Measurements from ENCODE around the gene SLMAP. TPM values are rescaled to one million over a fixed set of nuclear protein-coding genes. Genes with fewer than 3 reads are reported as not detected.
A peak's percentile ranks its signal among the peaks of the same experiment; 100 is the strongest.

Gene SLMAP
- total RNA-seq, 4 donors from 2014 or later = 49.4 to 89.1 (median 61.3) TPM

- 32% methylated on average over 26 of the region's 26 CpGs for WGBS
- H3K4me1 ChIP-seq = peaks cover 51% of the 10 kb centered on the region
- H3K27me3 ChIP-seq = no peaks in the 10 kb centered on the region
- H3K36me3 ChIP-seq = peaks cover 6% of the 10 kb centered on the region
- peak overlapping the region; percentile 88 for H3K27ac ChIP-seq
- no peak for DNase-seq (ENCODE audit: low spot score in 2 of 2)
- H3K9me3 ChIP-seq = no peaks in the 10 kb centered on the region
- TF ChIP-seq EP300 (IDR thresholded peaks at IDR 0.05) (no peak), POLR2A (IDR thresholded peaks at IDR 0.05) (no peak), POLR2AphosphoS5 (IDR thresholded peaks at IDR 0.05) (no peak)
- TF ChIP-seq, protein P1, sequence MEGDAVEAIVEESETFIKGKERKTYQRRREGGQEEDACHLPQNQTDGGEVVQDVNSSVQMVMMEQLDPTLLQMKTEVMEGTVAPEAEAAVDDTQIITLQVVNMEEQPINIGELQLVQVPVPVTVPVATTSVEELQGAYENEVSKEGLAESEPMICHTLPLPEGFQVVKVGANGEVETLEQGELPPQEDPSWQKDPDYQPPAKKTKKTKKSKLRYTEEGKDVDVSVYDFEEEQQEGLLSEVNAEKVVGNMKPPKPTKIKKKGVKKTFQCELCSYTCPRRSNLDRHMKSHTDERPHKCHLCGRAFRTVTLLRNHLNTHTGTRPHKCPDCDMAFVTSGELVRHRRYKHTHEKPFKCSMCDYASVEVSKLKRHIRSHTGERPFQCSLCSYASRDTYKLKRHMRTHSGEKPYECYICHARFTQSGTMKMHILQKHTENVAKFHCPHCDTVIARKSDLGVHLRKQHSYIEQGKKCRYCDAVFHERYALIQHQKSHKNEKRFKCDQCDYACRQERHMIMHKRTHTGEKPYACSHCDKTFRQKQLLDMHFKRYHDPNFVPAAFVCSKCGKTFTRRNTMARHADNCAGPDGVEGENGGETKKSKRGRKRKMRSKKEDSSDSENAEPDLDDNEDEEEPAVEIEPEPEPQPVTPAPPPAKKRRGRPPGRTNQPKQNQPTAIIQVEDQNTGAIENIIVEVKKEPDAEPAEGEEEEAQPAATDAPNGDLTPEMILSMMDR (IDR thresholded peaks at IDR 0.05) = no peak
- peak overlapping the region; percentile 68 for H3K4me3 ChIP-seq
Observed at GRCh38 chr3:57757642-57758297, 1.7 kb downstream of the SLMAP start.

DNA sequence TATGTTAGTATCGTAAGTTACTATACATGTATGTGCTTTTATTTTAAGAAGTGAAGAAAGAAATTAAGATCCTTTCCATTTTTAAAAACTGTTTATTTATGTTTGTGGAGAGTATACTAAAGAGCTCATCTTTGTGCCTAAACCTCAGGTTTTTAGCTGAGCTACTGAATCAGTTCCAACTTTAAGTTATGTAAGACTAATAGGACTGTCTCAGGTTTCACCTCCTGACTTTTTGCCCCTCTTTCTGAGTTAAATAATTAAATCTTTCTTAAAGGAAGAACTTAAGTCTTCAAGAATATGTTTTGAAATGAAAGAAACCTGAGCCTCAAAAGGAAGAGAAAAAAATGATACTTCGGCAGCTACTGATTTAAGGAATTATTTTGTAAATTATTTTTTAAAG is 2.6 kb downstream of the SLMAP start:
- no peak overlapping the region for H3K27ac ChIP-seq
- no peaks in the 10 kb centered on the region for H3K9me3 ChIP-seq
- H3K4me1 ChIP-seq = peaks cover 52% of the 10 kb centered on the region
- no peaks in the 10 kb centered on the region for H3K27me3 ChIP-seq
- H3K4me3 ChIP-seq = peak overlapping the region; percentile 68
- WGBS = 54% methylated on average over 2 of the region's 2 CpGs
- TF ChIP-seq POLR2A (IDR thresholded peaks at IDR 0.05) (no peak), POLR2AphosphoS5 (IDR thresholded peaks at IDR 0.05) (no peak), EP300 (IDR thresholded peaks at IDR 0.05) (no peak)
- TF ChIP-seq, protein P1 (IDR thresholded peaks at IDR 0.05) = no peak
- DNase-seq (ENCODE audit: low spot score in 2 of 2) = no peak
- peaks cover 6% of the 10 kb centered on the region for H3K36me3 ChIP-seq

GRCh38 chr3:57764794-57765193 is 8.7 kb downstream of the SLMAP start:
- Histone ChIP-seq H3K27ac (no peak overlapping the region), H3K4me1 (peaks cover 25% of the 10 kb centered on the region), H3K36me3 (peaks cover 10% of the 10 kb centered on the region), H3K27me3 (no peaks in the 10 kb centered on the region), H3K4me3 (no peak overlapping the region), H3K9me3 (no peaks in the 10 kb centered on the region)
- DNase-seq (ENCODE audit: low spot score in 2 of 2) = no peak
- WGBS = 94% methylated on average over 2 of the region's 2 CpGs
- no peak for TF ChIP-seq POLR2AphosphoS5 (IDR thresholded peaks at IDR 0.05)
- no peak for TF ChIP-seq EP300 (IDR thresholded peaks at IDR 0.05)
- TF ChIP-seq, protein P1 (IDR thresholded peaks at IDR 0.05) = no peak
- no peak for TF ChIP-seq POLR2A (IDR thresholded peaks at IDR 0.05)

DNA sequence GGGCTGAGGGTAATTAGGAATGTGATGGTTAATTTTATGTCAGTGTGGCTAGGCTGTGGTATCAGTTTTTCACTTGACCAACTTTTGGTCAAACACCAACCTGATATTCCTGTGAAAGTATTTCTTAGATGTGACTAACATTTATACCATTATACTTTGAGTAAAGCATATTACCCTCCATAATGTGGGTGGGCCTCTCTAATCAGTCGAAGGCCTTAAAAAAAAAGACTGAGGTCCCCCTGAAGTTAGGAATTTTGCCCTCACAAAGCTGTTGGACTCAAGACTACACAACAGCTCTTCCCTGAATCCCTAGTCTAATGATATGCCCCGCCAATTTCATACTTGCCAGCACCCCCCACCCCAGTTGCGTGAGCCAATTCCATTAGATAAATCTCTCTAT is 12.5 kb downstream of the SLMAP start:
- DNase-seq (ENCODE audit: low spot score in 2 of 2) = no peak
- no peak overlapping the region for H3K4me3 ChIP-seq
- peaks cover 4% of the 10 kb centered on the region for H3K36me3 ChIP-seq
- no peak overlapping the region for H3K27ac ChIP-seq
- no peaks in the 10 kb centered on the region for H3K27me3 ChIP-seq
- no peaks in the 10 kb centered on the region for H3K9me3 ChIP-seq
- 98% methylated on average over 3 of the region's 3 CpGs for WGBS
- no peak for TF ChIP-seq EP300 (IDR thresholded peaks at IDR 0.05)
- TF ChIP-seq, protein P1 (IDR thresholded peaks at IDR 0.05) = no peak
- H3K4me1 ChIP-seq = peaks cover 21% of the 10 kb centered on the region

GRCh38 chr3:57770009-57770827 is 14.1 kb downstream of the SLMAP start:
- no peak overlapping the region for H3K27ac ChIP-seq
- WGBS = 65% methylated on average over 4 of the region's 4 CpGs
- no peak for DNase-seq (ENCODE audit: low spot score in 2 of 2)
- no peaks in the 10 kb centered on the region for H3K36me3 ChIP-seq
- TF ChIP-seq POLR2A (IDR thresholded peaks at IDR 0.05) = no peak
- no peak for TF ChIP-seq EP300 (IDR thresholded peaks at IDR 0.05)
- TF ChIP-seq POLR2AphosphoS5 (IDR thresholded peaks at IDR 0.05) = no peak
- TF ChIP-seq, protein P1 (IDR thresholded peaks at IDR 0.05) = no peak
- H3K27me3 ChIP-seq = no peaks in the 10 kb centered on the region
- H3K4me3 ChIP-seq = no peak overlapping the region
- peaks cover 13% of the 10 kb centered on the region for H3K4me1 ChIP-seq
- no peaks in the 10 kb centered on the region for H3K9me3 ChIP-seq

Data from suprapubic skin (tissue), 4 donors.